WTC11 (cell line): ENCODE measurements around the gene GNAT3. TPM values are rescaled to one million over a fixed set of nuclear protein-coding genes. Genes with fewer than 3 reads are reported as not detected.
A peak's percentile ranks its signal among the peaks of the same experiment; 100 is the strongest.

Source experiments
- ATAC-seq: fragments of 200-7000 bp; cut with Tn5 transposase; 2 replicates; pipeline ENCODE4 v1.10.0; 2021; ENCODE audit warnings: mild to moderate bottlenecking, moderate library complexity
- CTCF ChIA-PET: fragments of 300-600 bp; sonication (Branson Sonifier 250); formaldehyde crosslinking; loops from one replicate; lab custom pipeline; 2021; ENCODE audit warnings: antibody characterized with exemption; lab: Charles Lee
- POLR2A ChIA-PET: fragments of 350-600 bp; sonication (Branson Sonifier 250); formaldehyde crosslinking; loops from one replicate; lab custom pipeline; 2021; ENCODE audit warnings: antibody characterized with exemption; lab: Charles Lee
- DNase-seq: peaks from one replicate; pipeline ENCODE4 v3.0.0; 2021; ENCODE audit warnings: low spot score
- H3K27ac Mint-ChIP-seq: 2 replicates; pipeline ENCODE4 v1.8.0; 2021; ENCODE audit warnings: mixed read lengths
- H3K27me3 Mint-ChIP-seq: 2 replicates; pipeline ENCODE4 v1.8.0; 2021; ENCODE audit warnings: low read depth, mild to moderate bottlenecking, moderate library complexity, mixed read lengths
- H3K36me3 Mint-ChIP-seq: 2 replicates; pipeline ENCODE4 v1.8.0; 2021; ENCODE audit warnings: mixed read lengths
- H3K4me1 Mint-ChIP-seq: 2 replicates; pipeline ENCODE4 v1.8.0; 2022; ENCODE audit warnings: mixed read lengths
- H3K4me3 Mint-ChIP-seq: 2 replicates; pipeline ENCODE4 v1.8.0; 2021; ENCODE audit warnings: mild to moderate bottlenecking, moderate library complexity, mixed read lengths
- H3K9me3 Mint-ChIP-seq: 2 replicates; pipeline ENCODE4 v1.8.0; 2021; ENCODE audit warnings: mixed read lengths
- GRHL2 ChIP-seq: fragments of 250-450 bp; sonication (Bioruptor Pico); IDR thresholded peaks from 2 replicates; pipeline ENCODE4 v1.8.0; 2022; ENCODE audit warnings: mild to moderate bottlenecking, moderate library complexity; ENCODE audit not compliant: insufficient replicate concordance, severe bottlenecking
- JAZF1 ChIP-seq: fragments of 250-450 bp; sonication (Bioruptor Pico); IDR thresholded peaks from 2 replicates; pipeline ENCODE4 v1.9.0; 2021; ENCODE audit warnings: moderate library complexity, mild to moderate bottlenecking, inconsistent platforms
- JUN ChIP-seq: sonication (generic); formaldehyde crosslinking; IDR thresholded peaks from 2 replicates; pipeline ENCODE4 v1.8.0; 2023; ENCODE audit warnings: mild to moderate bottlenecking, missing genetic modification reagents
- SOX15 ChIP-seq: fragments of 250-450 bp; sonication (Bioruptor Pico); IDR thresholded peaks from 2 replicates; pipeline ENCODE4 v1.9.0; 2021; ENCODE audit warnings: mild to moderate bottlenecking
- TCF7 ChIP-seq: sonication (generic); formaldehyde crosslinking; IDR thresholded peaks from 2 replicates; pipeline ENCODE4 v1.8.0; 2022; ENCODE audit warnings: mild to moderate bottlenecking, low read depth, missing genetic modification reagents, moderate library complexity
- total RNA-seq: library from RNA; stranded (reverse); gene quantifications from 3 replicates; pipeline ENCODE4 v1.2.3, GENCODE V29; 2021
- TF ChIP-seq, protein P1 (sequence below): fragments of 250-450 bp; sonication (Bioruptor Pico); IDR thresholded peaks from 2 replicates; pipeline ENCODE4 v1.9.0; 2021; ENCODE audit warnings: mild to moderate bottlenecking
- TF ChIP-seq, protein P2 (sequence below): sonication (generic); formaldehyde crosslinking; IDR thresholded peaks from 2 replicates; pipeline ENCODE4 v1.8.0; 2022; ENCODE audit warnings: mild to moderate bottlenecking, missing genetic modification reagents
- TF ChIP-seq, protein P3 (sequence below): fragments of 250-450 bp; sonication (Bioruptor Pico); conservative IDR thresholded peaks from 2 replicates; pipeline ENCODE4 v1.9.0; 2021; ENCODE audit warnings: mild to moderate bottlenecking
- TF ChIP-seq, protein P4 (sequence below): sonication (generic); formaldehyde crosslinking; IDR thresholded peaks from 2 replicates; pipeline ENCODE4 v1.8.0; 2023; ENCODE audit warnings: mild to moderate bottlenecking, missing genetic modification reagents
- TF ChIP-seq, protein P5 (sequence below): sonication (generic); formaldehyde crosslinking; IDR thresholded peaks from 2 replicates; pipeline ENCODE4 v1.8.1; 2022; ENCODE audit warnings: mild to moderate bottlenecking, moderate library complexity, missing genetic modification reagents
- TF ChIP-seq, protein P6 (sequence below): fragments of 250-450 bp; sonication (Bioruptor Pico); IDR thresholded peaks from 2 replicates; pipeline ENCODE4 v1.9.0; 2021; ENCODE audit warnings: mild to moderate bottlenecking
- TF ChIP-seq, protein P7 (sequence below): sonication (generic); formaldehyde crosslinking; IDR thresholded peaks from 2 replicates; pipeline ENCODE4 v1.8.1; 2022; ENCODE audit warnings: low read depth, missing genetic modification reagents, borderline replicate concordance
- TF ChIP-seq, protein P8 (sequence below): fragments of 200-600 bp; IDR thresholded peaks from 2 replicates; pipeline ENCODE4 v1.8.0; 2022; ENCODE audit warnings: antibody characterized with exemption
- TF ChIP-seq, protein P9 (sequence below): sonication (generic); formaldehyde crosslinking; IDR thresholded peaks from 2 replicates; pipeline ENCODE4 v1.8.0; 2022; ENCODE audit warnings: mild to moderate bottlenecking, missing genetic modification reagents

Gene GNAT3
- total RNA-seq, 1 experiment from 2014 or later = not detected

DNA sequence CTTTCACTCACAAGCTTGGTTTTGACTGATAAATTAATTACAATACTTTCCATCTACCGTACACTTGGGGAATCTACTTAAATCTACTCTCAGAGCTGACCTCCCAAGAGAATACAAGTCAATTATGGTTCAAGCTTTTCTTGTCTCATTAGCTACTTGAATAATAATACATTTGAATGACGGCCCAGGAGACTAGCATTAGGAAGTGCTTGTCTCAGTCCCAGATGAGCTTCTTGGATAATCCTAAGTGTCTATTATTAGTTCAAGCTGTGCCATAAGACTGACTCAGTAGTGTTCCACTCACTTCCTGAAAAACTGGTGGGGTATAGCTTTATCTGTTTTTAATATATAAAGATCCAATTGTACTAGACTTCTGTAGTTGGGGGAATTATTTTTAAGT is 100.2 kb downstream of the GNAT3 start (continued):
- TF ChIP-seq, protein P1, sequence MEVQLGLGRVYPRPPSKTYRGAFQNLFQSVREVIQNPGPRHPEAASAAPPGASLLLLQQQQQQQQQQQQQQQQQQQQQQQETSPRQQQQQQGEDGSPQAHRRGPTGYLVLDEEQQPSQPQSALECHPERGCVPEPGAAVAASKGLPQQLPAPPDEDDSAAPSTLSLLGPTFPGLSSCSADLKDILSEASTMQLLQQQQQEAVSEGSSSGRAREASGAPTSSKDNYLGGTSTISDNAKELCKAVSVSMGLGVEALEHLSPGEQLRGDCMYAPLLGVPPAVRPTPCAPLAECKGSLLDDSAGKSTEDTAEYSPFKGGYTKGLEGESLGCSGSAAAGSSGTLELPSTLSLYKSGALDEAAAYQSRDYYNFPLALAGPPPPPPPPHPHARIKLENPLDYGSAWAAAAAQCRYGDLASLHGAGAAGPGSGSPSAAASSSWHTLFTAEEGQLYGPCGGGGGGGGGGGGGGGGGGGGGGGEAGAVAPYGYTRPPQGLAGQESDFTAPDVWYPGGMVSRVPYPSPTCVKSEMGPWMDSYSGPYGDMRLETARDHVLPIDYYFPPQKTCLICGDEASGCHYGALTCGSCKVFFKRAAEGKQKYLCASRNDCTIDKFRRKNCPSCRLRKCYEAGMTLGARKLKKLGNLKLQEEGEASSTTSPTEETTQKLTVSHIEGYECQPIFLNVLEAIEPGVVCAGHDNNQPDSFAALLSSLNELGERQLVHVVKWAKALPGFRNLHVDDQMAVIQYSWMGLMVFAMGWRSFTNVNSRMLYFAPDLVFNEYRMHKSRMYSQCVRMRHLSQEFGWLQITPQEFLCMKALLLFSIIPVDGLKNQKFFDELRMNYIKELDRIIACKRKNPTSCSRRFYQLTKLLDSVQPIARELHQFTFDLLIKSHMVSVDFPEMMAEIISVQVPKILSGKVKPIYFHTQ = no peak
- TF ChIP-seq, protein P2, sequence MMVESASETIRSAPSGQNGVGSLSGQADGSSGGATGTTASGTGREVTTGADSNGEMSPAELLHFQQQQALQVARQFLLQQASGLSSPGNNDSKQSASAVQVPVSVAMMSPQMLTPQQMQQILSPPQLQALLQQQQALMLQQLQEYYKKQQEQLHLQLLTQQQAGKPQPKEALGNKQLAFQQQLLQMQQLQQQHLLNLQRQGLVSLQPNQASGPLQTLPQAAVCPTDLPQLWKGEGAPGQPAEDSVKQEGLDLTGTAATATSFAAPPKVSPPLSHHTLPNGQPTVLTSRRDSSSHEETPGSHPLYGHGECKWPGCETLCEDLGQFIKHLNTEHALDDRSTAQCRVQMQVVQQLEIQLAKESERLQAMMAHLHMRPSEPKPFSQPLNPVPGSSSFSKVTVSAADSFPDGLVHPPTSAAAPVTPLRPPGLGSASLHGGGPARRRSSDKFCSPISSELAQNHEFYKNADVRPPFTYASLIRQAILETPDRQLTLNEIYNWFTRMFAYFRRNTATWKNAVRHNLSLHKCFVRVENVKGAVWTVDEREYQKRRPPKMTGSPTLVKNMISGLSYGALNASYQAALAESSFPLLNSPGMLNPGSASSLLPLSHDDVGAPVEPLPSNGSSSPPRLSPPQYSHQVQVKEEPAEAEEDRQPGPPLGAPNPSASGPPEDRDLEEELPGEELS = no peak
- no peak for TF ChIP-seq SOX15
- TF ChIP-seq, protein P3, sequence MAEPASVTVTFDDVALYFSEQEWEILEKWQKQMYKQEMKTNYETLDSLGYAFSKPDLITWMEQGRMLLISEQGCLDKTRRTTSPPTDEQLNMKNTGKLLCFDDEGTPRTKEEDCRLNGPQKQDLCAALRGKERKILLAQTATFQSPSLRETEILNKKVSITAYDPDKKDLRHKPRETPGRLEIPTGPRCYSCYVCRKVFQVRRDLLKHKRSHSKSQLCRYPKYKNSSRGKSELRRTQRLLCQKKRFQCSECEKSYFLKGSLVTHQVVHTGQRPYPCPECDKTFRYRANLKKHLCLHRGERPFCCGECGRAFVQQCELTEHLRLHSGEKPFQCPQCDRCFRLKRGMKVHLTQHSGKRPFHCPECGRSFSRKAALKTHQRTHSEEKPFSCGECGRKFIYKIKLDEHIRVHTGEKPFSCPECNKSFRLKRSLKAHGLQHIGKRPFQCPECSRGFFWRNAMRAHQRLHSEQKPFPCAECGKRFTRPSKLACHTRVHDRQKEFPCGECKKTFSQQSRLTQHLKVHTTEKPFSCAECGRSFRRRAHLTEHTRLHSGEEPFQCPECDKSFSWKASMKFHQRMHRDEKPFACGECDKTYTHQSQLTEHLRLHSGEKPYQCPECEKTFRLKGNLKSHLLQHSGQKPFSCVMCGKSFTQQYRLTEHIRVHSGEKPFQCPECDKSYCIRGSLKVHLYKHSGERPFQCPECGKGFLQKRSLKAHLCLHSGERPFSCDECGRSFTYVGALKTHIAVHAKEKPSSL (CRISPR knock-in tag) = no peak
- no peak for TF ChIP-seq JAZF1 (CRISPR knock-in tag)
- no peak for TF ChIP-seq JUN (CRISPR knock-in tag)
- TF ChIP-seq, protein P4, sequence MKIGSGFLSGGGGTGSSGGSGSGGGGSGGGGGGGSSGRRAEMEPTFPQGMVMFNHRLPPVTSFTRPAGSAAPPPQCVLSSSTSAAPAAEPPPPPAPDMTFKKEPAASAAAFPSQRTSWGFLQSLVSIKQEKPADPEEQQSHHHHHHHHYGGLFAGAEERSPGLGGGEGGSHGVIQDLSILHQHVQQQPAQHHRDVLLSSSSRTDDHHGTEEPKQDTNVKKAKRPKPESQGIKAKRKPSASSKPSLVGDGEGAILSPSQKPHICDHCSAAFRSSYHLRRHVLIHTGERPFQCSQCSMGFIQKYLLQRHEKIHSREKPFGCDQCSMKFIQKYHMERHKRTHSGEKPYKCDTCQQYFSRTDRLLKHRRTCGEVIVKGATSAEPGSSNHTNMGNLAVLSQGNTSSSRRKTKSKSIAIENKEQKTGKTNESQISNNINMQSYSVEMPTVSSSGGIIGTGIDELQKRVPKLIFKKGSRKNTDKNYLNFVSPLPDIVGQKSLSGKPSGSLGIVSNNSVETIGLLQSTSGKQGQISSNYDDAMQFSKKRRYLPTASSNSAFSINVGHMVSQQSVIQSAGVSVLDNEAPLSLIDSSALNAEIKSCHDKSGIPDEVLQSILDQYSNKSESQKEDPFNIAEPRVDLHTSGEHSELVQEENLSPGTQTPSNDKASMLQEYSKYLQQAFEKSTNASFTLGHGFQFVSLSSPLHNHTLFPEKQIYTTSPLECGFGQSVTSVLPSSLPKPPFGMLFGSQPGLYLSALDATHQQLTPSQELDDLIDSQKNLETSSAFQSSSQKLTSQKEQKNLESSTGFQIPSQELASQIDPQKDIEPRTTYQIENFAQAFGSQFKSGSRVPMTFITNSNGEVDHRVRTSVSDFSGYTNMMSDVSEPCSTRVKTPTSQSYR = no peak
- TF ChIP-seq, protein P5, sequence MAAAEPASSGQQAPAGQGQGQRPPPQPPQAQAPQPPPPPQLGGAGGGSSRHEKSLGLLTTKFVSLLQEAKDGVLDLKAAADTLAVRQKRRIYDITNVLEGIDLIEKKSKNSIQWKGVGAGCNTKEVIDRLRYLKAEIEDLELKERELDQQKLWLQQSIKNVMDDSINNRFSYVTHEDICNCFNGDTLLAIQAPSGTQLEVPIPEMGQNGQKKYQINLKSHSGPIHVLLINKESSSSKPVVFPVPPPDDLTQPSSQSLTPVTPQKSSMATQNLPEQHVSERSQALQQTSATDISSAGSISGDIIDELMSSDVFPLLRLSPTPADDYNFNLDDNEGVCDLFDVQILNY (CRISPR knock-in tag) = no peak
- TF ChIP-seq, all 79 proteins: peak for 0

DNA sequence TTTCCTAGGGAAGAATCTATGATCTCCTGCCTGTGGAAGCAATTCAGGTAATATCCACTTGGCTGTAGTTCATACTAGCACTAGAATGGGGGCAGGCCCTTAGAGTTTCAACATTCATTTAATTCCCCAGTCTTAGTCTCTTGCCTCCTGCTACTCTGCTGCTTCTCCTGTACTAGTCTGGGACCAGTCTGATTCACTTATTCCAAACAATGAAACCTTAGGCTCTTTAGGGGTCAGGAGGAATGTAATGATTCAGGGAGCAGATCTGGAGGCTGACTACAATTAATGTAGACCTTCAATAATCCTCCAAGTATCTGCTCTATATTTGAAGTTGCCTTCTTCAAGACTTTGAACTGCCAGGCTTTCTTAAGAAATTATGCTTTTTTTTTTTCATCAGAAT is 101.8 kb downstream of the GNAT3 start:
- CTCF ChIA-PET = no interaction called here
- Mint-ChIP-seq H3K36me3 (no peaks in the 10 kb centered on the region), H3K4me1 (peaks cover 3% of the 10 kb centered on the region), H3K27ac (no peak overlapping the region), H3K9me3 (peaks cover 9% of the 10 kb centered on the region), H3K27me3 (no peaks in the 10 kb centered on the region), H3K4me3 (no peak overlapping the region)
- POLR2A ChIA-PET = no interaction called here
- ATAC-seq (peak; percentile 64; the same call in 1 of the 2 replicates), DNase-seq (no peak)
- TF ChIP-seq, protein P6, sequence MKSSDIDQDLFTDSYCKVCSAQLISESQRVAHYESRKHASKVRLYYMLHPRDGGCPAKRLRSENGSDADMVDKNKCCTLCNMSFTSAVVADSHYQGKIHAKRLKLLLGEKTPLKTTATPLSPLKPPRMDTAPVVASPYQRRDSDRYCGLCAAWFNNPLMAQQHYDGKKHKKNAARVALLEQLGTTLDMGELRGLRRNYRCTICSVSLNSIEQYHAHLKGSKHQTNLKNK = no peak
- TF ChIP-seq, protein P7, sequence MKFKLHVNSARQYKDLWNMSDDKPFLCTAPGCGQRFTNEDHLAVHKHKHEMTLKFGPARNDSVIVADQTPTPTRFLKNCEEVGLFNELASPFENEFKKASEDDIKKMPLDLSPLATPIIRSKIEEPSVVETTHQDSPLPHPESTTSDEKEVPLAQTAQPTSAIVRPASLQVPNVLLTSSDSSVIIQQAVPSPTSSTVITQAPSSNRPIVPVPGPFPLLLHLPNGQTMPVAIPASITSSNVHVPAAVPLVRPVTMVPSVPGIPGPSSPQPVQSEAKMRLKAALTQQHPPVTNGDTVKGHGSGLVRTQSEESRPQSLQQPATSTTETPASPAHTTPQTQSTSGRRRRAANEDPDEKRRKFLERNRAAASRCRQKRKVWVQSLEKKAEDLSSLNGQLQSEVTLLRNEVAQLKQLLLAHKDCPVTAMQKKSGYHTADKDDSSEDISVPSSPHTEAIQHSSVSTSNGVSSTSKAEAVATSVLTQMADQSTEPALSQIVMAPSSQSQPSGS = no peak
- TF ChIP-seq, protein P2 = no peak
- TF ChIP-seq, protein P1 = no peak
- TF ChIP-seq, protein P8, sequence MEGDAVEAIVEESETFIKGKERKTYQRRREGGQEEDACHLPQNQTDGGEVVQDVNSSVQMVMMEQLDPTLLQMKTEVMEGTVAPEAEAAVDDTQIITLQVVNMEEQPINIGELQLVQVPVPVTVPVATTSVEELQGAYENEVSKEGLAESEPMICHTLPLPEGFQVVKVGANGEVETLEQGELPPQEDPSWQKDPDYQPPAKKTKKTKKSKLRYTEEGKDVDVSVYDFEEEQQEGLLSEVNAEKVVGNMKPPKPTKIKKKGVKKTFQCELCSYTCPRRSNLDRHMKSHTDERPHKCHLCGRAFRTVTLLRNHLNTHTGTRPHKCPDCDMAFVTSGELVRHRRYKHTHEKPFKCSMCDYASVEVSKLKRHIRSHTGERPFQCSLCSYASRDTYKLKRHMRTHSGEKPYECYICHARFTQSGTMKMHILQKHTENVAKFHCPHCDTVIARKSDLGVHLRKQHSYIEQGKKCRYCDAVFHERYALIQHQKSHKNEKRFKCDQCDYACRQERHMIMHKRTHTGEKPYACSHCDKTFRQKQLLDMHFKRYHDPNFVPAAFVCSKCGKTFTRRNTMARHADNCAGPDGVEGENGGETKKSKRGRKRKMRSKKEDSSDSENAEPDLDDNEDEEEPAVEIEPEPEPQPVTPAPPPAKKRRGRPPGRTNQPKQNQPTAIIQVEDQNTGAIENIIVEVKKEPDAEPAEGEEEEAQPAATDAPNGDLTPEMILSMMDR = no peak
- TF ChIP-seq TCF7 (no peak), SOX15 (no peak), GRHL2 (no peak)
- TF ChIP-seq, protein P9, sequence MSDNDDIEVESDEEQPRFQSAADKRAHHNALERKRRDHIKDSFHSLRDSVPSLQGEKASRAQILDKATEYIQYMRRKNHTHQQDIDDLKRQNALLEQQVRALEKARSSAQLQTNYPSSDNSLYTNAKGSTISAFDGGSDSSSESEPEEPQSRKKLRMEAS = no peak
